HL-60 (cell line): ENCODE results near the gene PPFIA4.

Experiments used
- DNase-seq, 2 experiments: peaks; one replicate each; pipeline ENCODE4 v3.0.0-alpha.2; 2010 to 2020; ENCODE audit warnings: low read depth in 1 of 2, low spot score in 1 of 2
- H3K27ac ChIP-seq: fragments of 250-450 bp; sonication (Bioruptor Pico); replicated peaks from 2 replicates; pipeline ENCODE4 v1.5.1; 2020; ENCODE audit warnings: mild to moderate bottlenecking, moderate library complexity
- H3K27me3 ChIP-seq: fragments of 250-450 bp; sonication (Bioruptor Pico); 2 replicates; pipeline ENCODE4 v1.5.1; 2021; ENCODE audit warnings: mild to moderate bottlenecking, moderate library complexity; ENCODE audit not compliant: insufficient read depth, poor library complexity, severe bottlenecking
- H3K4me3 ChIP-seq: replicated peaks from 2 replicates; pipeline ENCODE4 v1.5.1; 2011; ENCODE audit warnings: mild to moderate bottlenecking, control low read depth, low read length; ENCODE audit not compliant: insufficient read depth
- CTCF ChIP-seq: IDR thresholded peaks from one replicate; pipeline ENCODE4 v1.5.1; 2011; ENCODE audit warnings: low read length, control low read depth, inconsistent platforms; ENCODE audit not compliant: insufficient read depth
- GABPA ChIP-seq: IDR thresholded peaks from 2 replicates; pipeline ENCODE4 v1.6.1; 2012; ENCODE audit warnings: low read depth
- POLR2AphosphoS5 ChIP-seq: IDR thresholded peaks from 2 replicates; pipeline ENCODE4 v1.6.1; 2012; ENCODE audit warnings: low read depth
- REST ChIP-seq: IDR thresholded peaks from 2 replicates; pipeline ENCODE4 v1.6.1; 2012; ENCODE audit warnings: low read depth; ENCODE audit not compliant: insufficient replicate concordance
- SPI1 ChIP-seq: IDR thresholded peaks from 2 replicates; pipeline ENCODE4 v1.6.1; 2012; ENCODE audit warnings: low read depth, mild to moderate bottlenecking, borderline replicate concordance

Gene PPFIA4

GRCh38 chr1:203054642-203055041, 28.4 kb downstream of the PPFIA4 start:
- TF ChIP-seq CTCF (no peak), SPI1 (no peak)
- DNase-seq, result no peak
- Histone ChIP-seq H3K27ac (no peak overlapping the region), H3K27me3 (no peaks in the 10 kb centered on the region), H3K4me3 (no peak overlapping the region)

GRCh38 chr1:203055161-203055799, 29.0 kb downstream of the PPFIA4 start:
- DNase-seq, result no peak
- no peaks in the 10 kb centered on the region for H3K27me3 ChIP-seq

GRCh38 chr1:203056012-203056411, 29.7 kb downstream of the PPFIA4 start:
- TF ChIP-seq CTCF (no peak), GABPA (no peak), REST (no peak), SPI1 (no peak), POLR2AphosphoS5 (no peak)
- Histone ChIP-seq H3K4me3 (no peak overlapping the region), H3K27ac (no peak overlapping the region), H3K27me3 (no peaks in the 10 kb centered on the region)
- DNase-seq, result no peak

More at GRCh38 chr1:203055161-203055799, 29.0 kb downstream of the PPFIA4 start:
- Histone ChIP-seq H3K4me3 (no peak overlapping the region), H3K27ac (no peak overlapping the region)
- no peak for TF ChIP-seq GABPA
- TF ChIP-seq POLR2AphosphoS5, result no peak
- no peak for TF ChIP-seq SPI1
- TF ChIP-seq REST, result no peak
- no peak for TF ChIP-seq CTCF

GRCh38 chr1:203056516-203056915, 30.2 kb downstream of the PPFIA4 start:
- Histone ChIP-seq H3K27me3 (no peaks in the 10 kb centered on the region), H3K4me3 (no peak overlapping the region), H3K27ac (peak overlapping the region; percentile 81)
- TF ChIP-seq POLR2AphosphoS5 (no peak), REST (no peak), GABPA (no peak), SPI1 (no peak), CTCF (no peak)
- no peak for DNase-seq
